ENCODE results near the gene ATG2A. TPM values are rescaled to one million over a fixed set of nuclear protein-coding genes. Genes with fewer than 3 reads are reported as not detected.

The ATG2A gene
- total and polyA plus RNA-seq, 9 of the 15 experiments (the other 6 are each of a cell fraction or from before 2014, with no cell fraction given): 0.25 to 45.9 (median 5.2) TPM

DNA sequence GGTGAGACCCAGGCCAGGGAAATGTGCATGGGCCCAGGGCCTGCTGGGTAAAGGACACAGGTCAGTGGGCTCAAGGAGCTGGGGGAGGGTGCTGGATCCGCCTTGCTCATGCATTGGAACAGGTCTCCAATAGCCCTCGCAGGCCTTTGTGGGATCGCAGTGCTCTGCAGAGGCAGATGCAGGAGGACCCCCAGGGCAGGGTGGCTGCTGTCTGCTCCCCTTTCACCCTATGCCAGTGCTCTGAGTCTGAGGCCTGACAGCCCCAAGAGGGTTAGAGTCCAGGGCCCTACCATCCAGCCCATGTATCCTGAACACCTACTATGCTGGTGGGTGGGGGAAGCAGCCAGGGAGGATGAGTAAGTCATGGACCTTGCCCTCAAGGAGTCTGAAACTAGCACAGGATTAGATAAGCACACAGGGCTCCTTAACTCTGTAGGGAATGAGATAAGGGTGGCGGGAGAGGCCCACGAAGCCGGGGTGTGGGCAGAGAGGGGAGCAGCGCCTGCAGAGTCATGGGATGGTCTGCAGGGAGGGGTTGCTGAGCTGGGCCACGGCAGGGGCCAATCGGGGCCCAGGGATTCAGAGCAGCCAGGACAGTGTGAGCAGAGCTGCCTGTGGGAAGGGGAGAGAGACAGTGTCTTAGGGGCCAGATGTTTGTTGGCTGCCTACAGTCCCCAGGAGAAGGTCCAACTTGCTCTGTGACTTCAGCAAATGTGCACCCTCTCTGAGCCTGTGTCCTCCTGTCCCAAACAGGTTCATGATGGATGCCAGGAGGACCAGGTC is 28.1 kb downstream of the ATG2A start (continued):
- TF ChIP-seq, protein P1, sequence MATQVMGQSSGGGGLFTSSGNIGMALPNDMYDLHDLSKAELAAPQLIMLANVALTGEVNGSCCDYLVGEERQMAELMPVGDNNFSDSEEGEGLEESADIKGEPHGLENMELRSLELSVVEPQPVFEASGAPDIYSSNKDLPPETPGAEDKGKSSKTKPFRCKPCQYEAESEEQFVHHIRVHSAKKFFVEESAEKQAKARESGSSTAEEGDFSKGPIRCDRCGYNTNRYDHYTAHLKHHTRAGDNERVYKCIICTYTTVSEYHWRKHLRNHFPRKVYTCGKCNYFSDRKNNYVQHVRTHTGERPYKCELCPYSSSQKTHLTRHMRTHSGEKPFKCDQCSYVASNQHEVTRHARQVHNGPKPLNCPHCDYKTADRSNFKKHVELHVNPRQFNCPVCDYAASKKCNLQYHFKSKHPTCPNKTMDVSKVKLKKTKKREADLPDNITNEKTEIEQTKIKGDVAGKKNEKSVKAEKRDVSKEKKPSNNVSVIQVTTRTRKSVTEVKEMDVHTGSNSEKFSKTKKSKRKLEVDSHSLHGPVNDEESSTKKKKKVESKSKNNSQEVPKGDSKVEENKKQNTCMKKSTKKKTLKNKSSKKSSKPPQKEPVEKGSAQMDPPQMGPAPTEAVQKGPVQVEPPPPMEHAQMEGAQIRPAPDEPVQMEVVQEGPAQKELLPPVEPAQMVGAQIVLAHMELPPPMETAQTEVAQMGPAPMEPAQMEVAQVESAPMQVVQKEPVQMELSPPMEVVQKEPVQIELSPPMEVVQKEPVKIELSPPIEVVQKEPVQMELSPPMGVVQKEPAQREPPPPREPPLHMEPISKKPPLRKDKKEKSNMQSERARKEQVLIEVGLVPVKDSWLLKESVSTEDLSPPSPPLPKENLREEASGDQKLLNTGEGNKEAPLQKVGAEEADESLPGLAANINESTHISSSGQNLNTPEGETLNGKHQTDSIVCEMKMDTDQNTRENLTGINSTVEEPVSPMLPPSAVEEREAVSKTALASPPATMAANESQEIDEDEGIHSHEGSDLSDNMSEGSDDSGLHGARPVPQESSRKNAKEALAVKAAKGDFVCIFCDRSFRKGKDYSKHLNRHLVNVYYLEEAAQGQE (IDR thresholded peaks at IDR 0.05; ENCODE audit: borderline replicate concordance): peak; percentile 35; the same call in 1 of the 2 replicates
- TF ChIP-seq, protein P1 (CRISPR knock-in tag; IDR thresholded peaks at IDR 0.05; ENCODE audit: low read depth): no peak
- TF ChIP-seq HMG20B (CRISPR knock-in tag; IDR thresholded peaks at IDR 0.05): no peak
- TF ChIP-seq STAT5A (IDR thresholded peaks at IDR 0.05; ENCODE audit: borderline replicate concordance, low read length): peak; percentile 89
- no peak for TF ChIP-seq TCF7 (IDR thresholded peaks at IDR 0.05; ENCODE audit: borderline replicate concordance)
- TF ChIP-seq ETV1 (tag; conservative IDR thresholded peaks at IDR 0.05; ENCODE audit: low read depth): no peak
- TF ChIP-seq, protein P2, sequence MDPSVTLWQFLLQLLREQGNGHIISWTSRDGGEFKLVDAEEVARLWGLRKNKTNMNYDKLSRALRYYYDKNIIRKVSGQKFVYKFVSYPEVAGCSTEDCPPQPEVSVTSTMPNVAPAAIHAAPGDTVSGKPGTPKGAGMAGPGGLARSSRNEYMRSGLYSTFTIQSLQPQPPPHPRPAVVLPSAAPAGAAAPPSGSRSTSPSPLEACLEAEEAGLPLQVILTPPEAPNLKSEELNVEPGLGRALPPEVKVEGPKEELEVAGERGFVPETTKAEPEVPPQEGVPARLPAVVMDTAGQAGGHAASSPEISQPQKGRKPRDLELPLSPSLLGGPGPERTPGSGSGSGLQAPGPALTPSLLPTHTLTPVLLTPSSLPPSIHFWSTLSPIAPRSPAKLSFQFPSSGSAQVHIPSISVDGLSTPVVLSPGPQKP (CRISPR knock-in tag; IDR thresholded peaks at IDR 0.05): no peak
- TF ChIP-seq, protein P3, sequence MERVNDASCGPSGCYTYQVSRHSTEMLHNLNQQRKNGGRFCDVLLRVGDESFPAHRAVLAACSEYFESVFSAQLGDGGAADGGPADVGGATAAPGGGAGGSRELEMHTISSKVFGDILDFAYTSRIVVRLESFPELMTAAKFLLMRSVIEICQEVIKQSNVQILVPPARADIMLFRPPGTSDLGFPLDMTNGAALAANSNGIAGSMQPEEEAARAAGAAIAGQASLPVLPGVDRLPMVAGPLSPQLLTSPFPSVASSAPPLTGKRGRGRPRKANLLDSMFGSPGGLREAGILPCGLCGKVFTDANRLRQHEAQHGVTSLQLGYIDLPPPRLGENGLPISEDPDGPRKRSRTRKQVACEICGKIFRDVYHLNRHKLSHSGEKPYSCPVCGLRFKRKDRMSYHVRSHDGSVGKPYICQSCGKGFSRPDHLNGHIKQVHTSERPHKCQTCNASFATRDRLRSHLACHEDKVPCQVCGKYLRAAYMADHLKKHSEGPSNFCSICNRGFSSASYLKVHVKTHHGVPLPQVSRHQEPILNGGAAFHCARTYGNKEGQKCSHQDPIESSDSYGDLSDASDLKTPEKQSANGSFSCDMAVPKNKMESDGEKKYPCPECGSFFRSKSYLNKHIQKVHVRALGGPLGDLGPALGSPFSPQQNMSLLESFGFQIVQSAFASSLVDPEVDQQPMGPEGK (CRISPR knock-in tag; IDR thresholded peaks at IDR 0.05; ENCODE audit: borderline replicate concordance): no peak
- TF ChIP-seq, protein P4, sequence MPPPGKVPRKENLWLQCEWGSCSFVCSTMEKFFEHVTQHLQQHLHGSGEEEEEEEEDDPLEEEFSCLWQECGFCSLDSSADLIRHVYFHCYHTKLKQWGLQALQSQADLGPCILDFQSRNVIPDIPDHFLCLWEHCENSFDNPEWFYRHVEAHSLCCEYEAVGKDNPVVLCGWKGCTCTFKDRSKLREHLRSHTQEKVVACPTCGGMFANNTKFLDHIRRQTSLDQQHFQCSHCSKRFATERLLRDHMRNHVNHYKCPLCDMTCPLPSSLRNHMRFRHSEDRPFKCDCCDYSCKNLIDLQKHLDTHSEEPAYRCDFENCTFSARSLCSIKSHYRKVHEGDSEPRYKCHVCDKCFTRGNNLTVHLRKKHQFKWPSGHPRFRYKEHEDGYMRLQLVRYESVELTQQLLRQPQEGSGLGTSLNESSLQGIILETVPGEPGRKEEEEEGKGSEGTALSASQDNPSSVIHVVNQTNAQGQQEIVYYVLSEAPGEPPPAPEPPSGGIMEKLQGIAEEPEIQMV (tag; conservative IDR thresholded peaks at IDR 0.05; ENCODE audit: low read depth): no peak

Data from K562 (cell line).